Measurements from ENCODE around the gene GNPDA1. TPM values are rescaled to one million over a fixed set of nuclear protein-coding genes. Genes with fewer than 3 reads are reported as not detected.
A peak's percentile ranks its signal among the peaks of the same experiment; 100 is the strongest.

GNPDA1 gene
- total RNA-seq, 1 donor from 2014 or later, result 28.7 TPM

DNA sequence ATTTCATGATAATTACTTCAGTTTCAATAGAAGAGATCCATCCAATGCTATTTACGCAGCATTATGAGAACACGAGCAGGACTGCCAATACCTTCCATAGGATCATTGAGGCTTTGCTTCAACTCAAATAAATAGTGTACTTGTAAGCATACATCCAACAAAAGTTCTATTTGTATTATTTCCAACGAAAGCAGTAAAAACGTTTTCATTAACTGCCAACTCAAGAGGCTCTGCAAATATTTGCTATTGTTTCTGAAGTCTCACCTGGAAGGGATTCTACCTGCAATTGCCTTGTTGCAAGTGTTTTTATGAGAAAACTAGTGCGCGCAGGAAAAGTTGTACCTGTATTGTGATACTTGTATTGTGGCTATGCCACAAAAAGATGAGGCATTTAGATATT, 11.0 kb upstream of the GNPDA1 start:
- no peak for DNase-seq (ENCODE audit: low spot score)

DNA sequence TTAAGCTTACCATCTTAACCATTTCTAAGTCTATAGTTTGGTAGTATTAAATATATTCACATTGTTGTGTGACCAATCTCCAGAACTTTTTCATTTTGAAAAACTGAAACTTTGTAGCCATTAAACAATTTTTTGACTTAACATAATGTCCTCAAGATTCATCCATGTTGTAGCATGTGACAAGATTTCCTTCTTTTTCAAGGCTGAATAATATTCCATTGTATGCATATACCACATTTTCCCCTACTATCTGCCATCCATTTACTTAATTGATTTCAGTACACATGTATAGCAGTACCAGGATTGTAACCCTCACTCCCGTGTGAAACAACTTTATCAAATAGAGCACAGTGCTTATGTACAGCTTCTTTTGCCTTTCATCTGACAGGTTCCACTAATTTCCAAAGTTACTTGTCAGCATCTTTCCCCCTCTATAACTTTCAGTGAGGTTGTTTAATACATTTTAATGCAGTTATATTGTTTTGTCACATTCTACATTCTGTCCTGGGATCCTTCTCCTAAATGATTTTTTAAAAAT, 7.4 kb upstream of the GNPDA1 start:
- DNase-seq (ENCODE audit: low spot score), result no peak

DNA sequence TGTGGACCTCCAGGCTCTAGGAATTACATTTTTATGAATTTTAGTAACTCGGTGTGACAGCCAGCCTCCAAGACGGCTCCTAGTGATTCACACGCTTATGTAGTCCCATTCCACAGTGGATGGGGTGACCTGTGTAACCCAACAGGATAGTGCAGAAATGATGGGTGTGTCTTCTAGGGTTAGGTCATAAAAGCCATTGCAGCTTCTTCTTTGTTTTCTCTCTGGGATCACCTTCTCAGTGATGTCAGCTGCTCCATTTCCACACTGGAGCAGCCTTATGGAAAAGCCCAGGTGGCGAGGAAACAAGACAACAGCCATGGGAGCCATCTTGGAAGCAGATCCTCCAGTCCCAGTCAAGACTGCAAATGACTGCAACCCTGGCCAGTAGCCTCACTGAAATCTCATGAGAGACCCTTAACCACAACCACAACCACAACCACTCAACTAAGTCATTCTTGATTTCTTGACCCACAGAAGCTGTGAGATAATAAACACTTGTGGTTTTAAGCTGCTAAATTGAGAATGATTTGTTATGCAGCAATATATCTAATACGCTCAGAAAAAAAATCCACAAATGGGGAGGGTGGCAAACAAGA, 5.1 kb upstream of the GNPDA1 start:
- DNase-seq (ENCODE audit: low spot score), result no peak

DNA sequence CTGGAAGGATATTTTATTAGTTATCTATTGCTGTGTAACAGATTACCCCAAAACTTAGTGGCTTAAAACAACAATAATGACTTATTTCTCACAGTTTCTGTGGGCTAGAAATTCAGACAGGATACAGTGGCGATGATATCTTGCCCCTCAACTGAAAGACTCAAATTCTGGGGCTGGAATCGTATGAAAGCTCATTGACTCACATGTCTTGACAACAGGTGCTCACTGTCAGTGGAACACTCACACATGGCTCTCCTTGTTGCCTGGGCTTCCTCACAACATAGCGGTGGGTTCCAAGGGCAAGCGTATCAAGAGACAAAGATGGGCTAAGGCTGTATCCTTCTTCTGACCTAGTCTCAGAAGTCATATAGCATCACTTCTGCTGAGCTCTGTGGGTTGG, 3.7 kb upstream of the GNPDA1 start:
- no peak for DNase-seq (ENCODE audit: low spot score)

DNA sequence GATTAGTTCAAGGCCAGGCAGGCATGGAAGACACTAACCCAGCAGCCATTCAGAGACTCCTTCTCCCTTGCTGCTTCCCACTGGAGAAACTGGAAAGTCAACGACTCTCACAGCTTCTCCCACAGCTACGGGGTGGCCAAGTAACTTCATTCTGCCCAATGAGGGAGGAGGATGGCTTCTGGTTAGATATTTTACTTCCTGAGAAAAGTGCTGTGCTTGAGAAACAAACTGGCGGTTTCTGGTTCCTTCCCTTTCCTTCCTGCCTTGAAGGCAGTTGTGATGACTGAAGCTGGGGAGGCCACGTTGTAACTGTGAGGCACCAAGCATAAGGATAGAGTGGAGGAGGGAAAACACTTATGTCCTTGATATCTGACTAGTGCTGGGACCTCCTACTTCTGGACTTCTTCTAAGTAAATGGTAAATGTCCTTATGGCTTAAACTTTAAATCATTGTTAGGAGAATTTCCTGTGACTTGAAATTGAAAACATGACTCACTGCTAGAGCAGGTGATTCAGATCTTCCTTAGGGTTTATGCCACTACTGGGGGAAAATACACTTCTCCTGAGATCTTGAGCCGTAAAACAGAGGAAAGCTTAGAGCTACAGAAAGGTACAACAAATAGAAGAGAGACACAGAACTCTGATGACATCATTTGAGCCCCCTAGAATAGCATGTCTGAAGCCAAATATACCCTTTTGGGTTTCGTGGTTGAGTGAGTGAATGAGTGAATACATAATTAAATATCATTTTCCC, 3.1 kb upstream of the GNPDA1 start:
- peak; percentile 17 for DNase-seq (ENCODE audit: low spot score)

DNA sequence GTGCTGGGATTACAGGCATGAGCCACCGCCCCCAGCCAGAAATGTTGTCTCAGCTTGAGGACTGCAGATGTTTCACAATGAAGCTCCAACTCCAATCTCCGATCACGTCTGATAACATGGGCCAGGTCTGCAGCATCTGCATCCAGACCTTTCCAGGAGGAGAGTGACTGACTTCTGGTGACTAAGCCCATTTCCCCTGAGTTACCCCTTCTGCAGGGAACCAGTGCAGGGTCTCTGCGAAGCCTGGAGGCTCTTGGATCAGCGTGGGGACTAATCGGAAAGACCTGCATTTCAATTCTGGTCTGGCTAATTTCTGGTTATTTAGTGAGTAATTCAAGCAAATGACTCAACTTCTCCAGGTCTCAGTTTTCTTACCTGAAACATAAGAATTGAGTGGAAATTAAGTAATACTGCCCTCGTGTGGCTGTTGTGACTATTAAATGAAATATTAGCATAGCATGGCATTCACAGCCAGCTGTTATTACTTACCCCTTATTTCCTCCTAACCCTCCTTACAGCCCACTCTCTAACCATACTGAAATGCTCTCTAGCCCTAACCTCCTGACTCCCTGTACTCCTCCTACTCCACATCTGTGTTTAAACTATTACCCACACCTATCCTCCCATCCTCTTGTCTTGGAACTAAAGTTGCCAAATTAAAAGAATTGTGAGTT, 2.2 kb upstream of the GNPDA1 start:
- DNase-seq (ENCODE audit: low spot score), result peak; percentile 24

DNA sequence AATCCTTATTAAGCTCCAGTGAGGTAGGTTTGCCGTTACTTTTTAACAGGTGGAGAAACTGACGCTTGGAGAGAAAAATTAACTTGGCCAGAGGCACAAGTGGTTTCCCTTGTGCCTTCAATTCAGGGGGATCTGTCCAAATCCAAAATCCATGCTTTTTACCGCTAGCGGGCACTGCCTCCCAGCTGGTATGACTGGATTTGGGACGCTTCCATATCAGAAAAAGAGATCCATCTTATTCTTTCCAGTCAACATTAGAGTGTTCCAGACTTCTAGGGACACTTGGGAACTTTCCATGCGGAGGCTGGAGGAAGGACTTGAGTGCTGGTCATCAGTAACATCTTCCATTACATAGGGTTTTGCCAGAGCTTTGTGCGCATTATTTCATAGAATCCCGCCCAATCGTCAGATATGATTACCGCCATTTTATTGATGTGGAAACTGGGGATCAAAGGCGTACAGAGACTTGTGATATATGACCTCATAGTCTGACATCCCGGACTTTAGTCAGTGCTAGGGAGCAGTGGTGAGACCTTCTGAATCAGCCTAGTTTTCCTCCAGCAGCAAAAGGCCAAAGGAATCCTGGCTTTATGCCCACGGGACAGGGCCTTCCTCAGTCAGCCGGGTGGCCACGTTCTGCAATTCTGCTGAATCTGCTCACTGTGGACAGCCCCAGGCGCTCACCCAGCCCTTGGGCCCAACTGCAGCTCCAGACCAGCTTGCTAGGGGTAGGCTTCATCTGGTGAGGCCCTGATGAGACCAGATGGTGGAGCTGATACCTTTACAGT, 1.1 kb upstream of the GNPDA1 start:
- DNase-seq (ENCODE audit: low spot score), result peak; percentile 37

DNA sequence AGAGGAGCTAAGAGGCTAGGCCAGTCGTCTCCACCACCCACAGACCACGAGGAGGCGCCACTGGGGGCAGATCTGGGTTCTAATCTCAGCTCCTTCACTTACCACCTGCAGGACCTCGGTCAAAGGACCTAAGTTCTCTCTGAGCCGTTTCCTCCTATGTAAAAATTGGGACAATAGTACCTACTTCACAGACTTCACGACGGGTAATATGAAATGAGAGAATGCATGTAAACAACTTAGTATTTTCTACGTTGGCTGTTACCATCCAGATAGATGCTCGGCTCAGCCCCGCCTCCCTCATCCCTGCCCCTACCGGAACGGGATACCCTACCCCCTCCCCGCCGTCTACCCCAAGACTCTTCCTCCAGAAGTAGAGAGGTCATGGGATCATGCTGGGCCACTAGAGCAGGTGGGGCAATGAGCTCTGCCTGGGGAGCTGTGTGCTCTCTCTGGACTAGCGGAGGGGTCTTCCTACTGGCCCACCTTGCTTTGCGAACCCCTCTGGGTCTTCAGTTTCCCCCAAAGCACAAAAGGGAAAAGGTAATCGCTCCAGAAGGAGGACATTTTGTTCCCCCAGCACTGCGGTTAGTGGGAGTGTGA, 541 bp downstream of the GNPDA1 start:
- peak; percentile 28 for DNase-seq (ENCODE audit: low spot score)

DNA sequence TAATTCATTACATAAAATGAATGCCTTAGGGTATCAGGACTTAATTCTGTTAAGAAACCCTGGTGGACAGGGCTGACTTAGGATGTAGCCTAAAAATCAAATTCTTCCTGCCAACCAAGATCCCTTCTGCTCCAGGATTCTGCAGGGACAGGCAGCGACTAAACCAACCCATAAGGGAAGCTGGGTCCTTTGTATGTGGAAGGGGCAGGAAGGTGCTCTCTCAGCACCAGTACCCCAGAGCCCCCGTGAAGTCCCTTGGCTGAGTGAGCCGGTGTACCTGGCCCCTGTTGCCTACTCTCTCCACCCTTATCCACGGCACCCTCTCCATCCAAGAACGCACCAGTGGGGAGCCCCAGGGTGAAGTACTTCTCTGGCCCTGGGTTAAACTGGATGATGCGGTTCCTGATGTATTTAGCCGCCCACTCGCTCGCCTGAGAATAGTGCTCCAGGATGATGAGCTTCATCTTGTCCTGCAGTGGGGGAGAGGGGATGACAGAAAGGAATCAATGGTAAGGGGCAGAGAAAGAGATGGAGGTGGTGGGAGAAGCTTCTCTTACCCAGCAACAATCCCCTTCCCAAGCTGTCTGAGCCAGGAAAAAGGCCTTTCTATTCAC, 1.1 kb downstream of the GNPDA1 start:
- DNase-seq (ENCODE audit: low spot score), result no peak

DNA sequence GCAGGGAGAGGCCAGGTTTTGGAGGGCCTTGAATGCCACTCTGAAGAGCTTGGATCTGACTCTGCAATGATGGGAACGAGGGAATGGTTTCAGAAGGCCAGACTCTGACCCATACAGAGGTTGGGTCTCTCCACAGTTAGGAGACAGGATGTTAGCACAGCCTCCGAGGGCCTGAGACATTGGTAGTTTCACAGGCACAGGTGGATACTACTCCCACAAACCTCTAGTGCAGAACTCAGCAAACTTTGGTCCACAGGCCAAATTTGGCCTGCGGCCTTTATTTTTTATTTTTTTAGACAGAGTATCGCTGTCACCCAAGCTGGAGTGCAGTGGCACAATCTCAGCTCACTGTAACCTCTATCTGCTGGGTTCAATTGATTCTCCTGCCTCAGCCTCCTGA, 2.9 kb downstream of the GNPDA1 start:
- DNase-seq (ENCODE audit: low spot score), result no peak

DNA sequence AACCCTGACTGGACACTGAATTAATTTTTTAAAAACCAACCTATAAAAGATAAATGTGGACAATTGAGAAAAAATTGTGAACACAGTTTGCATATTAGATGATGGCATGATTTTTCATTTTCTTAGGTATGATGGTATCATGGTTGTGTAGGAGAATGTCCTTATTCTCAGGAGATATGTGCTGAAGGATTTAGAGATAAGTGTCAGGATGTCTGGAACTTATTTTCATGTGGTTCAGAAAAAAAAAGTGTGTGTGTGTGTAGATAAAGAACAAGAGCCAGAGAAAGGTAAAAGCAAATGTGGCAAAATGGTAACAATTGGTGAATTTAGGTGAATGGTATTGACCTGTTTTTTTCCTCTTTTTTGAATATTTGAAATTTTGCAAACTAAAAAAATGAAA, 4.0 kb downstream of the GNPDA1 start:
- no peak for DNase-seq (ENCODE audit: low spot score)

DNA sequence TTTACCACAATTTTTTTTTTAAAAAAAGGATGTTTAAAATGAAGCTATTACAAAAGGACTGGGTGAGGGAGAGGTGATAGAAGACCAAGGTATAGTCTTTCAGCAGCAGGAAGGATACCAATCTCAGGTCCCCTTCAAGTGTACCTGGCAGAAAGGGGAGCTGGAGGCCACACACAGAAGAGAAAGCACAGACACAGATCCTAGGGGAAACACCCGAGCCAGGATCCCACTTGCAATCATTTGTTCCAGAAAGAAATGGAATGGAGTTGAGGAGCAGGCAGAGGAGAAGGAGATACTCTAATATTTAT, 5.6 kb downstream of the GNPDA1 start:
- no peak for DNase-seq (ENCODE audit: low spot score)

DNA sequence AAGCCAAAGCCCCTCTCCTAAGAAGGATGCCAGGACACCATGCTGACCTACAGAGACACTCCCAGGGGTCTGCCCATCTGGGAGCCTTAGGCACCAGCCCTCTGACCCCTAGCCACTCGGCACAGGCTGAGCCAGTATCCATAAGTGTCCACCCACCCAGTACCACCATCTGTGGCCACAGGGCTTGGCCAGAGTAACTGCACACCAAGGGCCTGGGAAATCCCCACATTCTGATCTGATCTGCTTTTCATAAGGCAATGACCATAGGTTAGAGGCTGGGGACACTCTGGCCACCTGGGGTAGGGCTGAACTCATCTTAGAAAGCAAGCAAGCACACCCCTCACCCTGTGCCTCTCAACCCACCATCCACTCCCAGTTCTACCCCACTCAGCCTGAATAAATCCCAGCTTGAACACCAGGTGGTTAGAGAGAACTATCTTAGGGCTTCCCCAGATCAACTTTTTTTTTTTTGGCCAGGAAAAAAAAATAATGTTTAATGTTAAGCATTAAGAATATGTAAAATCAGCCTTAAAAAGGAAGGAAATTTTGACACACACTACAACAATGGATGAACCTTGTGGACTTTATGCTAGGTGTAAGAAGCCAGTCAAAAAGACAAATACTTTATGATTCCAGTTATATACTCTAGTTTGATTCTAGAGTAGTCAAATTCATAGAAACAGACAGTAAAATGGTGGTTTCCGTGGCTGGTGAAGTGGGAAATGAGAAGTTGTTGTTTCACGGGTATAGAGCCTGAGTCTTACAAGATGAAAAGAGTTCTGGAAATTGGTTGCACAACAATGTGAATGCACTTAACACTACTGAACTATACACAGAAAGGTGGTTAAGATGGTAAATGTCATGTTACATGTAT, 6.2 kb downstream of the GNPDA1 start:
- DNase-seq (ENCODE audit: low spot score), result no peak

DNA sequence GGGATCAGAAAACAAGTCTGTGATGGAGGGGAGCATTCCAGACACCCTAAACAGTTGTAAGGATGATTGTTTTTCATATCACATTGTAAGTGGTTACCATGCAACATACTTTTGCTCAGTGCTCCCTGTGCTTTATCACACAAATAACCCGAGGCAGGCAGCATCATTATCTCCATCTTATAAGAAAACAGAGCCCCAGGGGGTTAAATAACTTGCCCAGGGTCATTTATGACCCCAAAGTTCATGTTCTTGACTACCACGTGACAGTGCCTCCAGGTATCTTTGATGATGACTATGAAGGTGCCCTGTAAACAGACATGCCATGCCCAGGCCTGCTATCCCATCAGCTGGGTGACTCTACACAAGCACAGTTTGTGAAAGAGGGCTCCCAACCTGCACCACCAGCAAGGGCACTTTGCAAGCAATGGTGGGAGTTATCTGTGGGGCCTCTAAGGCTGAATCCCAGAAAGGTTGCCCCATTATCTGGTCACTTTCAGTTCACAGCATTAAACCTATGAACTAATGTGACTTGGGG, 9.5 kb downstream of the GNPDA1 start:
- no peak for DNase-seq (ENCODE audit: low spot score)

DNA sequence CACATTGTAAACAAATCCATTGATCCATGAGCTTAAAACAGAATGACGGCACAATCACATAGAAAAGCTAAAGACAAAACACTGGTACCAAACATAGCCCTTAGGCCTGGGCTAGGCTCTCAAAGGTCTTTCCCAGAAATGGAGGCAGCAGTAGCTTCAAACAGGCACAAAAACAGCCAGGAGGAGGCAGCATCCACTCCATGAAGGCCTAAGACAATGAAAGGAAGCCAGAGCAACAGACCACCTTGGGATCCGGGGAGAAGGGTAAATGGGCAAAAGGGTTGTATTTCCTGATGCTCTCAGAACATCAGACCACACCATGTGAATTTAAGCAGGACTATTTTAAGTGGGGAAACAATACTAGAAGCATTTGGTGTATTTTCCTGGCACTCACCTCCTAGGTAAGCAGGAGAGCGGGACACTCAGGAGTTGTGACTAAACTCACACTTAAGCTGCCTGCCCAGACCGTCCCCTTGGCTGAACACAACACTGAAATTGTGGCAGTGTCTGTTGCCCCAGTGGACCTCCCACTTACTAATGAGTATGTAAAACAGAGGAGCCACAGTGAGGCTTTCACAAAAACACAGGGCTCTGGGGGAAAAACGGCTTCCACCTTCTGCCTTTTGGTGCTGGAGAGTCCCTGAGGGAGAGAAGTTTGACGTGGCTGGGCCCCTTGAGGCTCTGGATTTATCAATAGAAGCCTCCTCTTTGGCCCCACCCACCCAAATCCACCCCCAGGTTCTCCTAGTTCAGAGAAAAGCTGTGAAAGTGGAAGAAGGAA, 11.9 kb downstream of the GNPDA1 start:
- DNase-seq (ENCODE audit: low spot score), result no peak

DNA sequence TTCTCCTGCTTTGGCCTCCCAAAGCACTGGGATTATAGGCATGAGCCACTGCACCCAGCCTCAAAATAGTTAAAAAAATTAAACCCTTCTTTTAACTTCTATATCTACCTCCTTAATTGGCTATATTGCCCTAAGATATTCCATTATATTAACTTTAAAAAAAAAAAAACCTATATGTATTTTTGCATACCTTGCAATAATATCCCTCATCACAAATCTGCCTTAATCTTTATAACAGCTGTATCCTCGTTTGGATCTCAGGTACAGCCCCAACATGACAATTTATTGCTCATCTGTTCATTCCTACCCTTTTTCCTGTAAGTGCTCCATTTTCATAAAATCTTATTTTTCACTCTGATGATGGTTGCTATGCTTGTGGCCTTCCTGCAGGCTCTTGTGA, 12.7 kb downstream of the GNPDA1 start:
- DNase-seq (ENCODE audit: low spot score), result no peak

DNA sequence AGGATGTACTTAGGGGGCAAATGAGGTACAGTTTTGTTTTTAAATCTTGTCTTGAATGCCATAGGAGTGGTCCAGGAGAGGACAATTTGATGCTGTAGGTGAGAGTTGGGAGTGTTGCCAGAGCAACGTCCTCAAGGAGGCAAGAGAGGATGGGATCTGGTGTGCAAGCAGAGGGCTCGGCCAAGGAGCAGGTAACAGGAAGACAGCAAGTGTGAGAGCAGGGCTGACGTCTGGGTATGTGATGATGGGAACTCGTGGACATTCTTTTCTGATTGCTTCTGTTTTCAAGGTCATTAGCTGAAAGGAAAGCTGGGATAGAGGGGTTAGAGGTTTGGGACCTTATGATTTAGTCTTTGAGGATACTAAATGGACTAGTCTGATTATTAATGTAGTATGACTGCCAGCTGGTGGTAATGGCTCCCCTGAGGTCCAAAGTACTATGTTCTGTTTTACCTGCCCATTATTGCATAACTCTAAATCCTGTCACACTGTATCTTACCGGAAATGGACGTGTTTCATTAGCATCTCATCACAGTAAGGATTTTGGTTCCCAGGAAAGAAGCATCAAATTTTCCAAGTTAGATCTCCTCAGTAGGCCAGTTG, 15.4 kb downstream of the GNPDA1 start:
- DNase-seq (ENCODE audit: low spot score), result no peak

DNA sequence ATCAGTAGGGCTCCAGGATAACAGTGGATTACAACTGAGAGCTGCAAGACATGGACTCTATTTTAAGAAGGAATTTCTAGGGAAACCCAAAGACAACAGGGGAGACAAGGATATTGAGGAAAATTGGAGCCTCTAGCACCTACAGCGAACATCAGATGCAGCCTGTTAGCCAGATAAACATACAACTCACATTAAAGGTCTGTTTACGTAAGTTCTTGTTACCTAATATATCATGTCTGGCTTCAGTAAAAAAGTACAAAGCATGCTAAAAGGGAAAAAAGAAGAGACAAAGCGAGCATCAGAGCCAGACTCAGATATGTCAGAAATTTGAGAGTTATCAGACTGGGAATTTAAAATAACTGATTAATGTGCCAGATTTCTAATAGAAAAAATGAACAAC, 17.2 kb downstream of the GNPDA1 start:
- no peak for DNase-seq (ENCODE audit: low spot score)

Data from mucosa of gallbladder (tissue), 1 donor.